K562 (cell line): Measurements from ENCODE around the gene HOMEZ. TPM values are rescaled to one million over a fixed set of nuclear protein-coding genes. Genes with fewer than 3 reads are reported as not detected.

Experiments used
- CBFB ChIP-seq: sonication (generic); formaldehyde crosslinking; IDR thresholded peaks from 2 replicates; pipeline ENCODE4 v1.4.0; 2020; ENCODE audit warnings: mild to moderate bottlenecking, missing genetic modification reagents
- CBX2 ChIP-seq: fragments of 200-600 bp; sonication (generic); IDR thresholded peaks from one replicate; pipeline ENCODE4 v1.6.1; 2012; ENCODE audit warnings: mild to moderate bottlenecking, low read length, inconsistent platforms; ENCODE audit not compliant: insufficient read depth, poor library complexity, severe bottlenecking
- E2F3 ChIP-seq: fragments of 250-450 bp; sonication (Bioruptor Pico); IDR thresholded peaks from 2 replicates; pipeline ENCODE4 v1.4.0; 2020; ENCODE audit warnings: mild to moderate bottlenecking
- HMG20B ChIP-seq: fragments of 250-450 bp; sonication (Bioruptor Pico); IDR thresholded peaks from 2 replicates; pipeline ENCODE4 v1.5.0; 2021; ENCODE audit warnings: mild to moderate bottlenecking
- KDM4B ChIP-seq, 2 experiments: fragments of 450-650 bp in 1 of 2; sonication (generic) in 1 of 2; IDR thresholded peaks; 2 replicates each; pipeline ENCODE4 v1.6.1; 2016 to 2017; ENCODE audit warnings: borderline replicate concordance in 2 of 2, antibody characterized with exemption in 1 of 2, low read depth in 1 of 2, mild to moderate bottlenecking in 1 of 2
- KLF10 ChIP-seq: fragments of 250-450 bp; sonication (Bioruptor Pico); IDR thresholded peaks from 2 replicates; pipeline ENCODE4 v1.6.1; 2021; ENCODE audit warnings: matching md5 sums
- LARP7 ChIP-seq: fragments of 450-650 bp; IDR thresholded peaks from 2 replicates; pipeline ENCODE4 v1.6.1; 2016
- MEIS2 ChIP-seq: fragments of 450-650 bp; IDR thresholded peaks from 2 replicates; pipeline ENCODE4 v1.6.1; 2014; ENCODE audit warnings: mild to moderate bottlenecking; ENCODE audit not compliant: partially characterized antibody
- MTF1 ChIP-seq: fragments of 250-450 bp; sonication (Bioruptor Pico); IDR thresholded peaks from 2 replicates; pipeline ENCODE4 v1.9.0; 2021; ENCODE audit warnings: moderate library complexity, mild to moderate bottlenecking, inconsistent platforms, borderline replicate concordance
- NCOA4 ChIP-seq: fragments of 450-650 bp; IDR thresholded peaks from 2 replicates; pipeline ENCODE4 v1.6.1; 2018; ENCODE audit warnings: mild to moderate bottlenecking; ENCODE audit not compliant: partially characterized antibody
- NR1H2 ChIP-seq: sonication (generic); formaldehyde crosslinking; IDR thresholded peaks from 2 replicates; pipeline ENCODE4 v1.4.0; 2020; ENCODE audit warnings: mild to moderate bottlenecking, missing genetic modification reagents
- PHF20 ChIP-seq: fragments of 450-650 bp; IDR thresholded peaks from 2 replicates; pipeline ENCODE4 v1.6.1; 2018; ENCODE audit not compliant: partially characterized antibody
- SETDB1 ChIP-seq: IDR thresholded peaks from one replicate; pipeline ENCODE4 v1.6.1; 2012; ENCODE audit warnings: low read length, control low read depth, inconsistent platforms
- SMAD2 ChIP-seq: fragments of 150-350 bp; IDR thresholded peaks from 2 replicates; pipeline ENCODE4 v1.6.1; 2014; ENCODE audit warnings: low read depth, mild to moderate bottlenecking, low read length
- SRF ChIP-seq, 2 experiments: fragments of 250-450, 450-650 bp in 1 of 2; sonication (Bioruptor Pico) in 1 of 2; sonication (generic) in 1 of 2; formaldehyde crosslinking; IDR thresholded peaks; 2 replicates each; pipeline versions ENCODE4 v1.5.0 to v1.5.1; 2020 to 2022; ENCODE audit warnings: mild to moderate bottlenecking in 1 of 2, missing genetic modification reagents in 1 of 2
- TARDBP ChIP-seq: fragments of 450-650 bp; IDR thresholded peaks from 2 replicates; pipeline ENCODE4 v1.6.1; 2016
- USF1 ChIP-seq: sonication (generic); formaldehyde crosslinking; IDR thresholded peaks from 2 replicates; pipeline ENCODE4 v1.9.0; 2022; ENCODE audit warnings: mild to moderate bottlenecking, missing genetic modification reagents
- ZNF140 ChIP-seq: fragments of 250-450 bp; sonication (Bioruptor Pico); IDR thresholded peaks from 2 replicates; pipeline ENCODE4 v1.8.0; 2021; ENCODE audit warnings: moderate library complexity, mild to moderate bottlenecking, inconsistent platforms
- ZNF146 ChIP-seq: IDR thresholded peaks from one replicate; pipeline ENCODE4 v1.6.1; 2018; ENCODE audit warnings: missing compliant biosample characterization; ENCODE audit not compliant: unreplicated experiment
- ZNF165 ChIP-seq: fragments of 250-450 bp; sonication (Bioruptor Pico); IDR thresholded peaks from 2 replicates; pipeline ENCODE4 v1.4.0; 2020; ENCODE audit warnings: borderline replicate concordance
- ZNF277 ChIP-seq: fragments of 250-450 bp; sonication (Bioruptor Pico); IDR thresholded peaks from 2 replicates; pipeline ENCODE4 v1.8.0; 2022; ENCODE audit warnings: inconsistent platforms, mild to moderate bottlenecking, moderate library complexity, borderline replicate concordance
- ZNF445 ChIP-seq: fragments of 250-450 bp; sonication (Bioruptor Pico); IDR thresholded peaks from 2 replicates; pipeline ENCODE4 v1.4.0; 2020; ENCODE audit warnings: low read depth, mild to moderate bottlenecking, moderate library complexity
- ZNF507 ChIP-seq: conservative IDR thresholded peaks from 2 replicates; pipeline ENCODE4 v1.6.1; 2017; ENCODE audit warnings: missing genetic modification characterization, missing compliant biosample characterization
- ZNF586 ChIP-seq: fragments of 450-650 bp; formaldehyde crosslinking; conservative IDR thresholded peaks from 2 replicates; pipeline ENCODE4 v1.4.0; 2020; ENCODE audit warnings: mild to moderate bottlenecking, moderate library complexity
- ZNF76 ChIP-seq: fragments of 250-450 bp; sonication (Bioruptor Pico); IDR thresholded peaks from 2 replicates; pipeline ENCODE4 v1.4.0; 2020; ENCODE audit warnings: mild to moderate bottlenecking, moderate library complexity, borderline replicate concordance
- ZNF766 ChIP-seq: fragments of 200-800 bp; sonication (Bioruptor generic); conservative IDR thresholded peaks from 2 replicates; pipeline ENCODE4 v1.6.1; 2016; ENCODE audit warnings: missing genetic modification characterization, missing compliant biosample characterization
- polyA plus RNA-seq, 8 experiments: library from polyadenylated mRNA; depleted of rRNA in 4 of 8; stranded (reverse) in 5 of 8; unstranded in 3 of 8; fragments of >200 nt; fragmentation: Nextera tagmentation in 2 of 8; fragmentation: Illumina TruSeq in 1 of 8; extraction: Ambion mirVana in 2 of 8; extraction: Trizol in 1 of 8; gene quantifications; 2 replicates each; pipeline versions ENCODE4 v1.2.1 to v1.2.3, GENCODE V29; 2011 to 2014; ENCODE audit warnings: inconsistent platforms in 1 of 8, missing spikeins in 1 of 8
- total RNA-seq, 7 experiments: library from RNA; depleted of rRNA in 6 of 7; stranded (reverse); fragments of >200 nt in 6 of 7; fragmentation: Illumina TruSeq in 2 of 7; extraction: Trizol in 2 of 7; gene quantifications; 2 replicates each; pipeline versions ENCODE4 v1.2.1 to v1.2.3, GENCODE V29; 2011 to 2021; ENCODE audit warnings: low replicate concordance in 1 of 7

Gene HOMEZ
- total and polyA plus RNA-seq, 9 of the 15 experiments (the other 6 are each of a cell fraction or from before 2014, with no cell fraction given): 3.0 to 30.2 (median 16.9) TPM

DNA sequence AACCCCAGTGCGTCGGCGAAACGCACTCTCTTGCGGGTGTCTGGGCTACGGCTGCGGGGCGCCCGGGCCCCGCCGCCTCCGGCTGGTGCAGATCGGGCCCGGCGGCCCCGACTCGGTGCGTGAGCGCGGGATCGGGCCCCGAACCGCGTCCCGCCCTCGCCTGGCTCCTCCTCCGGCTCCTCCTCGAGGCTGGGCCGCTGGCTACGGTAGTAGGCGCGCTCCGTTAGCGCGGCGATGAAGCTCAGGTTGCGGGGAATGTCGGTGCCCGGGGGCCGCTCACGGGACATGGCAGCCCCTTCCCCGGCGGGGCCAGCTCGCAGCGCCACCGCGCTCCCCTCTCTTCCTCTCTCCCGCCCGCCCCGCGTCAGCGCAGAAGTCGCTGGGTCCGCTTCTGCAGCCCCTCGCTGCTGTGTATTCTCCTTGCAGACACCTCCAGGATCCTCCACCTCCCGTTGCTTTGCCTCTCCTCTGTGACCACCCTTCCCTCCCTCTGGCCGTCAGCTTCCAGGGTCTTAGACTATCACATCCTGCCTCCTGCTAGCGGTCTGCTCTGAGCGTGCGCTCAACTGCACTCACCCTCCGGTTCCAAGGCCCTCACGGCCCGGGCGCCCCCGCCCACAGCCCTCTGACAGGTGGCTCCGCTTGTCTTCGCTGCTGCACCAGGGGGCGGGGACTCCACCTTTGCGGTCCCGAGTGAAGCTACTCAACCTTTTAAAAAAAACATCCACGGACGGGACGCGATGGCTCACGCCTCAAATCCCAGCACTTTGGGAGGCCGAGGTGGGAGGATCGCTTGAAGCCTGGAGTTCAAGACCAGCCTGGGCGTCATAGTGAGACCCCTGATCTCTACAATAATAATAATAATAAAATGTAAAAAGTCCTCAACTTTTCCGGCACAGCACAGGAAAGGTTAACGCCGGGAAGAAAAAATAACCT, 16.6 kb upstream of the HOMEZ start, which contains the start of gene PPP1R3E (continued):
- TF ChIP-seq SETDB1 (no peak), HMG20B (CRISPR knock-in tag) (no peak), ZNF445 (CRISPR knock-in tag) (no peak), MEIS2 (no peak), SRF (CRISPR knock-in tag; IDR thresholded peaks at IDR 0.05) (no peak), TARDBP (no peak), SMAD2 (no peak), USF1 (CRISPR knock-in tag) (peak; percentile 18; the same call in 1 of the 2 replicates), LARP7 (no peak), ZNF76 (CRISPR knock-in tag) (no peak), CBFB (CRISPR knock-in tag) (peak; percentile 39; the same call in 1 of the 2 replicates), CBX2 (no peak), NR1H2 (CRISPR knock-in tag) (no peak; the same call in 1 of the 2 replicates), ZNF140 (CRISPR knock-in tag) (no peak), NCOA4 (no peak), E2F3 (CRISPR knock-in tag) (peak; percentile 87), KLF10 (CRISPR knock-in tag) (no peak), KDM4B (IDR thresholded peaks at IDR 0.05; ENCODE audit: borderline replicate concordance in 2 of 2, low read depth in 1 of 2) (no peak), PHF20 (peak; percentile 6), ZNF586 (CRISPR knock-in tag) (no peak), MTF1 (CRISPR knock-in tag) (no peak), ZNF165 (CRISPR knock-in tag) (no peak), ZNF766 (CRISPR knock-in tag) (no peak), ZNF507 (tag) (no peak), ZNF277 (CRISPR knock-in tag) (no peak), ZNF146 (CRISPR knock-in tag) (no peak)
